ENCODE results near the gene AOAH.

DNA sequence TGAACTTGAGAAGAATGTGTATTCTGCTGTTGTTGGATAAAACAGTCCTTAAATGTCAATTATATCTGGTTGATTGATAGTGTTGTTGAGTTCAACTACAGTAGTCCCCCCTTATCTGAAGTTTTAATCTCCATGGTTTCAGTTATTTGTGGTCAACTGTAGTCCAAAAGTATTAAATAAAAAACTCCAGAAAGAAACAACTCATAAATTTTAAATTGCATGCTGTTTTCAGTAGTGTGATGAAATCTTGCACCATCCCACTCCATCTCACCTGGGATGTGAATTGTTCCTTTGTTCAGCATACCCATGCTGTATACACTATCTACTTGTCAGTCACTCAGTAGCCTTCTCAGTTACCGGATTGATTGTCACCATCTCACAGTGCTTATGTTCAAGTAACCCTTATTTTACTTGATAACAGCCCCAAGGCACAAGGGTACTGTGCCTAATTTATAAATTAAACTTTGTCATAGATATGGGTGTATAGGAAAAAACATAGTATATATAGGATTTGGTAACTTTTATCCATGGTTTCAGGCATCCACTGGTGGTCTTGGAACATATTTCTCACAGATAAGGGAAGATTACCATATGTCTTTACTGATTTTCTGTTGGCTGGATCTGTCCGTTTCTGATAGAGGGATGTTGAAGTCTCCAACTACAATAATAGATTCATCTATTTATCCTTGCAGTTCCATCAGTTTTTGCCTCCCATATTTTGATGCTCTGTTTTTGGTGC lies 57.1 kb downstream of the AOAH start:
- TF ChIP-seq, protein P1, sequence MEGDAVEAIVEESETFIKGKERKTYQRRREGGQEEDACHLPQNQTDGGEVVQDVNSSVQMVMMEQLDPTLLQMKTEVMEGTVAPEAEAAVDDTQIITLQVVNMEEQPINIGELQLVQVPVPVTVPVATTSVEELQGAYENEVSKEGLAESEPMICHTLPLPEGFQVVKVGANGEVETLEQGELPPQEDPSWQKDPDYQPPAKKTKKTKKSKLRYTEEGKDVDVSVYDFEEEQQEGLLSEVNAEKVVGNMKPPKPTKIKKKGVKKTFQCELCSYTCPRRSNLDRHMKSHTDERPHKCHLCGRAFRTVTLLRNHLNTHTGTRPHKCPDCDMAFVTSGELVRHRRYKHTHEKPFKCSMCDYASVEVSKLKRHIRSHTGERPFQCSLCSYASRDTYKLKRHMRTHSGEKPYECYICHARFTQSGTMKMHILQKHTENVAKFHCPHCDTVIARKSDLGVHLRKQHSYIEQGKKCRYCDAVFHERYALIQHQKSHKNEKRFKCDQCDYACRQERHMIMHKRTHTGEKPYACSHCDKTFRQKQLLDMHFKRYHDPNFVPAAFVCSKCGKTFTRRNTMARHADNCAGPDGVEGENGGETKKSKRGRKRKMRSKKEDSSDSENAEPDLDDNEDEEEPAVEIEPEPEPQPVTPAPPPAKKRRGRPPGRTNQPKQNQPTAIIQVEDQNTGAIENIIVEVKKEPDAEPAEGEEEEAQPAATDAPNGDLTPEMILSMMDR (IDR thresholded peaks at IDR 0.05): no peak
- no peak for TF ChIP-seq POLR2A (IDR thresholded peaks at IDR 0.05)
